Large intestine (tissue), 3 donors: Measurements from ENCODE around the gene FRG2C. TPM values are rescaled to one million over a fixed set of nuclear protein-coding genes. Genes with fewer than 3 reads are reported as not detected.
"Not testable (repeated sequence)": the region's sequence is repeated elsewhere in the genome, so short reads cannot be mapped to it uniquely, and the experiment has no call there.

Experiments
- DNase-seq, 2 donors: peaks; one replicate each; pipeline versions ENCODE4 v3.0.0 to v3.0.0-alpha.2; 2013
- H3K27ac ChIP-seq: one replicate; pipeline ENCODE4 v1.5.1; 2013; ENCODE audit warnings: low read length
- H3K27me3 ChIP-seq: 2 replicates; pipeline ENCODE4 v1.6.1; 2013; ENCODE audit warnings: low read length; ENCODE audit not compliant: control insufficient read depth, insufficient read depth
- H3K36me3 ChIP-seq: 2 replicates; pipeline ENCODE4 v1.6.1; 2013; ENCODE audit warnings: low read length; ENCODE audit not compliant: control insufficient read depth, insufficient read depth
- H3K4me1 ChIP-seq: one replicate; pipeline ENCODE4 v1.6.1; 2013; ENCODE audit warnings: low read length; ENCODE audit not compliant: control insufficient read depth, insufficient read depth
- H3K4me3 ChIP-seq: one replicate; pipeline ENCODE4 v1.5.1; 2013; ENCODE audit warnings: low read length
- H3K9me3 ChIP-seq: one replicate; pipeline ENCODE4 v1.6.1; 2013; ENCODE audit warnings: mild to moderate bottlenecking, low read depth, low read length, moderate library complexity; ENCODE audit not compliant: control insufficient read depth
- WGBS: methylation state at CpG from one replicate; pipeline ENCODE4 v1.1.5; 2013; ENCODE audit warnings: low lambda C conversion rate; ENCODE audit not compliant: insufficient coverage; 5-methylcytosine and 5-hydroxymethylcytosine counted together
- polyA plus RNA-seq: library from polyadenylated mRNA; unstranded; fragments of 120-200 nt; gene quantifications from one replicate; pipeline ENCODE4 v1.2.1, GENCODE V29; 2013

Gene FRG2C
- polyA plus RNA-seq, 1 donor = not detected

GRCh38 chr3:75669348-75670297 is 5.5 kb downstream of the FRG2C start:
- H3K9me3 ChIP-seq = peaks cover 24% of the 10 kb centered on the region
- not testable (repeated sequence) for H3K36me3 ChIP-seq, H3K4me1 ChIP-seq, H3K27ac ChIP-seq, H3K4me3 ChIP-seq
- peak in 1 of 2 donors; percentile 53 for DNase-seq
- H3K27me3 ChIP-seq = peaks cover 74% of the 10 kb centered on the region
- 60% methylated on average over 9 of the region's 71 CpGs for WGBS

GRCh38 chr3:75670298-75671286 is 6.5 kb downstream of the FRG2C start:
- WGBS = 6% methylated on average over 3 of the region's 51 CpGs
- not testable (repeated sequence) for H3K27ac ChIP-seq, H3K36me3 ChIP-seq, H3K4me3 ChIP-seq, H3K4me1 ChIP-seq
- peaks cover 67% of the 10 kb centered on the region for H3K27me3 ChIP-seq
- peak in 1 of 2 donors; percentile 23 for DNase-seq
- H3K9me3 ChIP-seq = peaks cover 24% of the 10 kb centered on the region

- DNase-seq = peak in 1 of 2 donors; percentile 14
- Histone ChIP-seq H3K4me3 (peak overlapping the region; percentile 45), H3K27me3 (peaks cover 58% of the 10 kb centered on the region), H3K9me3 (peaks cover 24% of the 10 kb centered on the region)
- 35% methylated on average over 13 of the region's 32 CpGs for WGBS
- not testable (repeated sequence) for H3K4me1 ChIP-seq, H3K27ac ChIP-seq, H3K36me3 ChIP-seq
These were observed 7.4 kb downstream of the FRG2C start for GRCh38 chr3:75671287-75672139.

GRCh38 chr3:75672140-75672775 is 8.1 kb downstream of the FRG2C start:
- H3K27me3 ChIP-seq = peaks cover 55% of the 10 kb centered on the region
- H3K36me3 ChIP-seq, H3K4me1 ChIP-seq, H3K27ac ChIP-seq: not testable (repeated sequence)
- H3K4me3 ChIP-seq = peak overlapping the region; percentile 45
- no CpG with 5 or more reads among the region's 59 CpGs for WGBS
- peak; percentile 27 to 66 for DNase-seq
- peaks cover 24% of the 10 kb centered on the region for H3K9me3 ChIP-seq

GRCh38 chr3:75683965-75684364 is 19.8 kb downstream of the FRG2C start:
- WGBS = no CpG with 5 or more reads among the region's 1 CpG
- H3K27ac ChIP-seq, H3K36me3 ChIP-seq, H3K4me3 ChIP-seq, H3K4me1 ChIP-seq, H3K9me3 ChIP-seq, DNase-seq, H3K27me3 ChIP-seq: not testable (repeated sequence)

GRCh38 chr3:75687323-75687722 is 23.2 kb downstream of the FRG2C start:
- H3K27me3 ChIP-seq = no peaks in the 10 kb centered on the region
- no peaks in the 10 kb centered on the region for H3K9me3 ChIP-seq
- DNase-seq = no peak
- no peaks in the 10 kb centered on the region for H3K4me1 ChIP-seq
- H3K4me3 ChIP-seq = no peak overlapping the region
- no peak overlapping the region for H3K27ac ChIP-seq
- WGBS = no CpG with 5 or more reads among the region's 9 CpGs
- no peaks in the 10 kb centered on the region for H3K36me3 ChIP-seq

- no peak overlapping the region for H3K27ac ChIP-seq
These were observed 27.9 kb downstream of the FRG2C start for GRCh38 chr3:75692061-75692460.

More at GRCh38 chr3:75692061-75692460, 27.9 kb downstream of the FRG2C start:
- Histone ChIP-seq H3K9me3 (peaks cover 3% of the 10 kb centered on the region), H3K36me3 (no peaks in the 10 kb centered on the region), H3K4me3 (no peak overlapping the region), H3K27me3 (no peaks in the 10 kb centered on the region), H3K4me1 (no peaks in the 10 kb centered on the region)
- no CpG with 5 or more reads among the region's 2 CpGs for WGBS
- no peak for DNase-seq

Other genes with a start within 250 kb of the FRG2C start
- 13.8 TPM for gene ZNF717, start 121.2 kb downstream of the FRG2C start, polyA plus RNA-seq